HG03571 (cell line): ENCODE data around the gene TFDP1.

Source experiments
- ATAC-seq: cut with Tn5 transposase; IDR thresholded peaks from one replicate; pipeline ENCODE4 v1.9.1; 2021; ENCODE audit not compliant: unreplicated experiment

Gene TFDP1

DNA sequence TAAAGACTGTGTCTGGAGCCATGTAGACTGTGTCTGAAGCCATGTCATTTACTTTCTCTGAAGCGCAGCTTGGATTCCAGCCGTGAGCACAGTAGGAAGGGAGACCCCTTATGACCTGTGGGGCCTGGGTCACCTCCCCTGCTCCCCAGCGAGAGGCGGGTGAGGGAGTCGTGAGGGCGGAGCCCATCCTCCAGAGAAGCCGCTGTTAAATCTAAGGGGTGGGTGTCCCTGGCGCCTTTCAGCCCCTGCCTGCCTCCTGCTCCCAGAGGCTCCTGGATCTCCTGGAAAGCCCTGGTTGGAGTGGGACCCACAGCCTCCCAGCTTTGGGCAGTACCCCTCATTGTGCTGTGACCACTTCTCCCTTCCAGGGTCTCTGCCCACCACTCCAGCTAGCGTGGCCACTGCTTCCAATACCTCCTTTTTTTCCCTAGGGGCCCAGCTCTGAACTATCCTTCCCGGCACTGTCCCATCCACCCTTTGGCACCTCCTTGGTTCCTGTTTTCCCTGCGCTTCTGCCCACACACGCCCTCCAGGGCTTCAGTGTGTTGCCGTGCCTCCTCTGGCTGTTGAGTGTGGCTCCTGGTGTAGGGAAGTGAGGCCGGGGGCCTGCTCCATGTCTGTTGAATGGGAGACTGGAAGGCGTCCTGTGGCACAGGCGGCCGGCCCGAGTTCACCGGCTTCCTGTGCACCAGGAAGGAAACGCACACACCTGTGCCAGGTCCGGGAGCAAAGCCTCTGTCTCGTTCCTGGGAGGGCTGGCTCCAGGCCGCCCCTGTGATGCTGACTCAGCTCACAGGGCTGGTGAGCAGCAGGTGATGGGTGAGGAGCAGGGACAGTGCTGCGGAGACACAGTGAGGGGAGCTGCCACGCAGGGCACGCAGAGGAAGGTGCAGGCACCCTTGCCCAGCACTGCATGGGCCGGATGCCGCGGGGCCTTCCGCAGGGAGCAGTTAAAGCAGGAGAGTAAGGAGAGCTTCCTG lies 44.0 kb downstream of the TFDP1 start:
- no peak for ATAC-seq

DNA sequence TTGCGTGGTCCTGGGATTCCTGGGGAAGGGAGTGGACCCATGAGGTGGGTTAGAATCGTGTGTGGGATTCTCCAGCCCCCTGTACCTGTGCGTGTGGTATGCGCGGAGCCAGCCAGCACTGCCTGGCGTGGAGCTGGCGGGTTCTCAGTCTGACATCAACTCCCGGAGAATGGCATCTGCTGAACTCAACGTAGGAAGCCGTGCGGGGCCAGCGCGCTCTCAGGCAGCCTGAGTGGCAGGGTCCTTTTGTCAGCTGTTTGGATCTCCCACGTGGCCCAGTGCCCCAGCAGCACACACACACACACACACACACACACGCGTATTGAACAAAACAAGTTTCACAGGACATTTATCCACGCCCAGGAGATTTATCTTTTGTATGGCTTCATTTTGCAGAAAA lies 45.3 kb downstream of the TFDP1 start:
- no peak for ATAC-seq

DNA sequence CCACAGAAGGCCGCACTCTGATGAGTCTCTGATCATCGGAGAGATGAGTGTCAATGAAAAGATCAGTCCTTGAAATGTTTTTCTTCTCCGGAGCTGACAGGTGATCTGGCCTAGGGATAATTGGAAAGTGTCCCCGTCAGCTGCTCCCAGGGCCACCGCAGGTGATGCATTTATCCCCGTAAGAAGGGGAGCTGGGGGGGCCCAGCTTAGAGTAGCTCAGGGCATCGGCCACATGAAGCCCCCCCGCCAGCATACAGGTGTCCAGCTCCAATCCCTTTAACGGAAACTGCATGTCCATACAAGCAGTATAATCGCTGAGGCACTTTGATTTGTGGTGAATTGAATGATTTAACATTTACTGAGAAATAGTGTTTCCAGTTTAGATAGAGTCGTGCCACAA lies 45.7 kb downstream of the TFDP1 start:
- no peak for ATAC-seq

- no peak for ATAC-seq
Measured at GRCh38 chr13:113630804-113631203, 46.3 kb downstream of the TFDP1 start.

DNA sequence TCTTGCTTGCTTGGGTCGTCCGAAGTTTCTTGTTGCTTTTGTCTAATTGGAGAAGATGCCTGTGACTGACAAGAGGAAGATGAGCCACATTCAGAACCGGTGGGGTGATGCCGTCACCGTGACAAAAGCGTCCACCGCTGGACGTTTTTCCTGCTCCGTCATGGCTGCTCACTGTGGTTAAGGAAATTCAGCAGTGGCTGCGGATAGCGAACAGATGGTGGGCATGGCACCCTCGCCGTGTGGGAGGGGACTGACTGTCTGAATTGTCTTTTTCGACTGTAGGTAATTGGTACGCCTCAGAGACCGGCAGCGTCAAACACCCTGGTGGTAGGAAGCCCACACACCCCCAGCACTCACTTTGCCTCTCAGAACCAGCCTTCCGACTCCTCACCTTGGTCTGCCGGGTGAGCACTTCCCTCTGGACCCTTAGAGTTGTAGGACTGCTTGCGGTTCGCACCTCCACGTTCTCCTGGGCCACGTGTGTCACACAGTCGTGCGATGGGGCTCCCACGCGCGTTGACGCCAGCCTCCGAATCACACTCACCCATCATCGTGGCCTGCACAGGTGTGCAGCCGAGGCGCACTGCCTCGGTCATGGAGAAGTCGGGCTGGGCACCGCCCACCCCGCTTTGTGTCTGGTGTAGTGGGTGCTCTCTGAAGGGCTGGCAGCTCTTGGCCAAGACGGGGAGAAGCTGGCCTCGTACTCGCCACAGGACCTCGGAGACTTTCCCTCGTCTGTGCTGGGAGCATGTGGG lies 47.0 kb downstream of the TFDP1 start:
- ATAC-seq, result no peak

DNA sequence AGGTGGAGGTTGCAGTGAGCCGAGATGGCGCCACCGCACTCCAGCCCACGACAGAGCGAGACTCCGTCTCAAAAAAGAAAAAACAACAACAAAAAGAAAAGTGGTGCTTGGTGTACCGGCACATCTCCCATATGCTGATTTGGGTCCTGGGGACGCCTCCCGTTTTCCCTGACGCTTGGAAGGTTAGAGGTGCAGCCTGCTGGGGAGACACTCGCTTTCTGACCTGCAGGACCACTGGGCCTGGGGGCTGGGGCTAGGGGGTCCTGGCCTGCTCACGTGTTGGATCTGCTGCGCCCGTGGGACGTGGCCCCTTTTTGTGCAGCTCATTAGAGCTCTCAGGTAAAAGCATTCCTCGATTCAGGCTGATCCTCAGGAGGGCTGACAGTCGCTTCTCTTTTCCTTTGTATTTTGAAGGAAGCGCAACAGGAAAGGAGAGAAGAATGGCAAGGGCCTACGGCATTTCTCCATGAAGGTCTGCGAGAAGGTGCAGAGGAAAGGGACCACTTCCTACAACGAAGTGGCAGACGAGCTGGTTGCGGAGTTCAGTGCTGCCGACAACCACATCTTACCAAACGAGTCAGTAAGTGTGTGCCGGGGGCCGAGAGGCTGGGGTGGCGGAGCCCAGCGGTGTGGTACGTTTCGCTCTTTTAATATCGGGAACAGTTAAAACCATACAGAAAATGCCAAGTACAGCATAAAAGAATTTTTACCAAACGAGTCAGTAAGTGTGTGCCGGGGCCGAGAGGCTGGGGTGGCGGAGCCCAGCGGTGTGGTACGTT lies 48.3 kb downstream of the TFDP1 start:
- no peak for ATAC-seq

- ATAC-seq, result no peak
Measured at GRCh38 chr13:113633485-113633873, 48.9 kb downstream of the TFDP1 start.

DNA sequence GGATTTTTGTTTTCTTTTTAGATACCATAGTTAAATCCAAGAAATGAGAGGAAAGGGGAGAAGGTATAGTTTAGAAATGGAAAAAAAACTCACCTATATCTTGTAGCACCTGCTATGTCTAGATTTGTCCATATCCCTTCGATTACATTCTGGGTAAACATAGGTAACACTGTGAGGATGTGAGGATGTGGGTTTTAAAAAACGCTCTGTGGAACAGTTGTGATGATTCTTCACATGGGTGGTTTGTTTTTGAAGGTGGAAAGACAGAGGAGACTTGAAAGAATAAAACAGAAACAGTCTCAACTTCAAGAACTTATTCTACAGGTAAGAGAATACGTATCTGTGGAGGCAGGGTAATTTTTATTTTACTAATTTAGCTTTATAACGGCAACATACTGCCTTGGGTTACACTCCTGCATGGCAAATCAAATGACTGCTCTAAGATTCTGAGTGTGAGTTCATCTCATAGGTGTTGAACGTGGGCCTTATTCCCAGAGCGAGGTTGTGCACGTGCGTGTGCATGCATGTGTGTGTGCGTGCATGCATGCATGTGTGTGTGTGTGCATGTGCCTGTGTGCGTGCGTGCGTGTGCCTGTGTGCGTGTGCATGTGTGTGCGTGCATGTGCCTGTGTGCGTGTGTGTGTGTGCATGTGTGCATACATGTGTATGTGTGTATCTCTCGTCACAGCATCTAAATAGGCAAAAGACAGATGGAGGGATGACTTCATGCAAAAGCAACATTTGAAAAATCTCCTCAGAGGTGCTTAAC lies 49.9 kb downstream of the TFDP1 start:
- no peak for ATAC-seq

GRCh38 chr13:113635048-113635420 lies 50.5 kb downstream of the TFDP1 start:
- no peak for ATAC-seq

DNA sequence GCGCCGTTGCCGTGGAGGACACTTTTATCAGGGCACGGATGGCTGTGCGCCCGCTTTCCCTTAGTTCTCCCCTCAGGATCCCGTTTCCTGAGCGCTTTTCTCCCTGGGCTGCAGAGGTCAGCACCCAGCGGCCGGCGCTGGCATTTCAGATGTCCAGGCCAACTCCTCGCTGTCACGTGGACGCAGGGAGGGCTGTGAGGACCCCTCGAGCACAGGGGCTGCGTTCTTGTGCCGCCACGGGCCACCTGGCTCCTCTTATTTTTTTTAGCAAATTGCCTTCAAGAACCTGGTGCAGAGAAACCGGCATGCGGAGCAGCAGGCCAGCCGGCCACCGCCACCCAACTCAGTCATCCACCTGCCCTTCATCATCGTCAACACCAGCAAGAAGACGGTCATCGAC lies 51.2 kb downstream of the TFDP1 start:
- no peak for ATAC-seq

GRCh38 chr13:113636266-113636963 lies 51.9 kb downstream of the TFDP1 start:
- no peak for ATAC-seq

GRCh38 chr13:113637262-113638160 lies 53.0 kb downstream of the TFDP1 start:
- ATAC-seq, result no peak

- ATAC-seq, result no peak
Measured at GRCh38 chr13:113638173-113638746, 53.7 kb downstream of the TFDP1 start.

- no peak for ATAC-seq
Measured at GRCh38 chr13:113638806-113639205, 54.3 kb downstream of the TFDP1 start.

GRCh38 chr13:113639616-113640262 lies 55.2 kb downstream of the TFDP1 start:
- no peak for ATAC-seq

GRCh38 chr13:113641426-113641825 lies 56.9 kb downstream of the TFDP1 start:
- no peak for ATAC-seq

DNA sequence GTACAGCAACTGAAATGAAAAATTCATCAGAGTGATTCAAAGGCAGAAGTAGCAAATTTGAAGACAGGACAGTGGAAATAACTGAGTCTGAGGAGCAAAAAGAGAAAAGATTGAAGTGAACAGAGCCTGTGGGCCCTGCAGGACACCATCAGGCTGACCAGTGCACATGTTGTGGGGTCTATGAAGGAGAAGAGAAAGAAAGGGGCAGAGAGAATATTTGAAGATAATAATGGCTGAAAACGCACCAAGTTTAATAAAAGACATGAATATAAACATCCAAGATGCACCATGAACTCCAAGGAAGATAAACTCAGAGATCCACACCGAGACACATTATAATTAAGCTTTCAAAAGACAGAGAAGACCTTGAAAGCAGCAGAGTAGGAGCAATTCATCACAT lies 58.0 kb downstream of the TFDP1 start:
- ATAC-seq, result no peak

GRCh38 chr13:113643593-113643992 lies 59.0 kb downstream of the TFDP1 start:
- no peak for ATAC-seq
